Astrocyte (in vitro differentiated cells and primary cell): ENCODE results near the gene CASP12. TPM values are rescaled to one million over a fixed set of nuclear protein-coding genes. Genes with fewer than 3 reads are reported as not detected.

Experiments used
- DNase-seq: peaks from one replicate; pipeline ENCODE4 v3.0.0-alpha.2; 2010; ENCODE audit warnings: low read depth
- FAIRE-seq: peaks from 2 replicates; lab custom pipeline; 2011; peaks lifted over from hg19 to GRCh38; lab: Jason Lieb, UNC
- H2AFZ ChIP-seq: 2 replicates; pipeline ENCODE4 v1.6.0; 2012; ENCODE audit warnings: low read depth, low read length, inconsistent platforms
- H3K27ac ChIP-seq: 2 replicates; pipeline ENCODE4 v1.5.1; 2011; ENCODE audit warnings: low read depth, low read length, inconsistent platforms
- H3K27me3 ChIP-seq: 2 replicates; pipeline ENCODE4 v1.6.0; 2011; ENCODE audit warnings: low read length, inconsistent platforms; ENCODE audit not compliant: insufficient read depth
- H3K36me3 ChIP-seq: 2 replicates; pipeline ENCODE4 v1.5.1; 2011; ENCODE audit warnings: low read length, inconsistent platforms; ENCODE audit not compliant: insufficient read depth
- H3K4me1 ChIP-seq: 2 replicates; pipeline ENCODE4 v1.5.1; 2011; ENCODE audit warnings: low read length, inconsistent platforms; ENCODE audit not compliant: insufficient read depth
- H3K4me2 ChIP-seq: 2 replicates; pipeline ENCODE4 v1.6.0; 2012; ENCODE audit warnings: low read length, inconsistent platforms
- H3K4me3 ChIP-seq: 2 replicates; pipeline ENCODE4 v1.5.1; 2011; ENCODE audit warnings: low read depth, mild to moderate bottlenecking, low read length, inconsistent platforms; ENCODE audit not compliant: insufficient read depth
- H3K79me2 ChIP-seq: 2 replicates; pipeline ENCODE4 v1.6.0; 2012; ENCODE audit warnings: mild to moderate bottlenecking, low read length, inconsistent platforms; ENCODE audit not compliant: insufficient read depth
- H3K9ac ChIP-seq: 2 replicates; pipeline ENCODE4 v1.6.0; 2012; ENCODE audit warnings: mild to moderate bottlenecking, low read length, inconsistent platforms
- H3K9me3 ChIP-seq: 2 replicates; pipeline ENCODE4 v1.5.1; 2012; ENCODE audit warnings: low read depth, mild to moderate bottlenecking, low read length, inconsistent platforms; ENCODE audit not compliant: insufficient read depth
- H4K20me1 ChIP-seq: 2 replicates; pipeline ENCODE4 v1.6.0; 2012; ENCODE audit warnings: low read length, inconsistent platforms; ENCODE audit not compliant: insufficient read depth
- H3K27ac Mint-ChIP-seq: one replicate; pipeline ENCODE4 v1.8.0; 2021; ENCODE audit warnings: mild to moderate bottlenecking, mixed read lengths; ENCODE audit not compliant: unreplicated experiment
- H3K27me3 Mint-ChIP-seq: one replicate; pipeline ENCODE4 v1.8.0; 2021; ENCODE audit warnings: low read depth, mixed read lengths; ENCODE audit not compliant: unreplicated experiment
- H3K36me3 Mint-ChIP-seq: one replicate; pipeline ENCODE4 v1.8.0; 2021; ENCODE audit warnings: low read depth, mixed read lengths; ENCODE audit not compliant: unreplicated experiment
- H3K4me1 Mint-ChIP-seq: one replicate; pipeline ENCODE4 v1.8.0; 2021; ENCODE audit warnings: low read depth, mixed read lengths; ENCODE audit not compliant: unreplicated experiment
- H3K4me3 Mint-ChIP-seq: one replicate; pipeline ENCODE4 v1.8.0; 2021; ENCODE audit warnings: mild to moderate bottlenecking, moderate library complexity, mixed read lengths; ENCODE audit not compliant: unreplicated experiment
- H3K9me3 Mint-ChIP-seq: one replicate; pipeline ENCODE4 v1.8.0; 2021; ENCODE audit warnings: mild to moderate bottlenecking, mixed read lengths; ENCODE audit not compliant: unreplicated experiment
- CTCF ChIP-seq: IDR thresholded peaks from 2 replicates; pipeline ENCODE4 v1.5.1; 2011; ENCODE audit warnings: low read depth, mild to moderate bottlenecking, inconsistent platforms, low read length, moderate library complexity; ENCODE audit not compliant: insufficient read depth
- EZH2 ChIP-seq: IDR thresholded peaks from 2 replicates; pipeline ENCODE4 v1.6.1; 2012; ENCODE audit warnings: mild to moderate bottlenecking, low read length, inconsistent platforms; ENCODE audit not compliant: insufficient read depth
- total RNA-seq: library from RNA; stranded (reverse); gene quantifications from 2 replicates; pipeline ENCODE4 v1.2.1, GENCODE V29; 2021

CASP12 gene
- total RNA-seq, 1 donor from 2014 or later = not detected

DNA sequence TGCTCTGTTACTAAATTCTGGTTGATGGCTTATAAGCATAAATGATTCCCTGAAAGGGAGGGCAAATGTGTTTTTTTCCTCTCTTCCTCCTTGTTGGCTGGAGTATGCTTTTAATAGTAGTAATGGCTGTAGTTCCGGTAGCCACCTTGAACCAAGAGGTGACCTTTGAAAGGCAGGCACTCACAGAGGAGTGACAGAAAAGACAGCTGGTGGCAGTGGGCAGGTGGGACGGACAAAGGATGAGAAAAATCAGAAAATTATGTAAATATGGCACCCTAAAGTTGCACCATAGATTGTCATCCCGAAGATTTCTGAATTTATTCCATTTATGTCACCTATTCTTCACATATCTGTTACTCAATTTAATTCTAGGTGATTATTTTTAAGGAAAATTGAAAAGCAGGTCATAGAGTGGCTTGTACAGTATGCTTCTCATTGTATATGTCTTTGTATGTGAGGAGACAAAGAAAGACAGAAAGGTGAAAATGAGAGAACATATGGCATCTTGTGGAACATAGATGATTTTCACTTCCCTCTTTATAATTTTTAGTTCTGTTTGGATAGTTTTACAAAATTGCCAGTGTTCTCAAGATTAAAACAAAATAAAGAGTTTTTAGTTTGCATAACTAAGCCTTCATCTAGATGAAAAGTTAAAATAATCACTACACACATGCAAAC lies 17.0 kb downstream of the CASP12 start:
- H3K9me3 ChIP-seq = no peaks in the 10 kb centered on the region
- no peak overlapping the region for H3K27ac Mint-ChIP-seq
- no peaks in the 10 kb centered on the region for H3K4me1 Mint-ChIP-seq
- H3K4me1 ChIP-seq = no peaks in the 10 kb centered on the region
- H3K9me3 Mint-ChIP-seq = peaks cover 2% of the 10 kb centered on the region
- H3K36me3 Mint-ChIP-seq = no peaks in the 10 kb centered on the region
- TF ChIP-seq CTCF (no peak), EZH2 (no peak)
- no peak overlapping the region for H3K4me3 ChIP-seq
- no peak overlapping the region for H3K27ac ChIP-seq
- no peak for DNase-seq
- no peak overlapping the region for H3K4me3 Mint-ChIP-seq
- no peaks in the 10 kb centered on the region for H4K20me1 ChIP-seq
- no peak overlapping the region for H3K9ac ChIP-seq
- no peak overlapping the region for H2AFZ ChIP-seq
- no peaks in the 10 kb centered on the region for H3K27me3 ChIP-seq
- no peaks in the 10 kb centered on the region for H3K27me3 Mint-ChIP-seq
- no peak for FAIRE-seq
- H3K4me2 ChIP-seq = no peak overlapping the region
- no peaks in the 10 kb centered on the region for H3K79me2 ChIP-seq
- no peaks in the 10 kb centered on the region for H3K36me3 ChIP-seq

DNA sequence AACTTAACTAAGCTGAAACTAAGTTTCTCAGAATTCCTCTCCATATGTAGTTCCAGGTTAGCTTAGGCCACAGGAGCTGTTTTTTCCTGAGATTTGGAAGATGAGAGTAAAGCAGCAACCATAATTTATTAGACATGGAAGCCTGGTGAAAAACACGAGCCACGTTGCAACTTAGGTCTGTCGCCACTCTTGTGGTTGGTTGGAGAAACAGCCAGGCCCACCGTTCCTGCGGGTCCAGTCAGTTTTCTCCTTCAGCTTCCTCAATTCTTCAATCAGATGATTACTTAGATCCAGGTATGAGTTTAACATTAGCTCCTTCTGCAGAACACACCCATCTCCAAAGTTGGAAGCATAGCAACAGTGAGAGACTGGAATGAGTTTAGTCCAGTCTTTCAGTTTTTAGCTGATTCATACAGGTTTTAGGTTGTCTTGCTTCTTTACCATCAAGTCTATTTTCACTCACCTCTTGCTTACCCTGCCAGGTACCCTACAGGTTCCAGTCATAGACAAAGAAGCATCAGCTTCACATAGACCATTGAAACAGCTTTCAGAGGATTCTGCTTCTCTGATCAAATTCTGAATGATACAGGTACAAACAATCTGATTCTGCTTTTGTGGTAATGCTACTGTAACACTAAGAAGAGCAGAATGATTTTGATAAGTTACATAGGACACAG lies 18.6 kb downstream of the CASP12 start:
- Histone ChIP-seq H3K9me3 (no peaks in the 10 kb centered on the region), H3K79me2 (no peaks in the 10 kb centered on the region), H3K4me1 (no peaks in the 10 kb centered on the region), H3K27me3 (no peaks in the 10 kb centered on the region), H2AFZ (no peak overlapping the region), H3K36me3 (no peaks in the 10 kb centered on the region), H3K9ac (no peak overlapping the region), H3K4me3 (no peak overlapping the region), H4K20me1 (no peaks in the 10 kb centered on the region), H3K4me2 (no peak overlapping the region), H3K27ac (no peak overlapping the region)
- Mint-ChIP-seq H3K4me1 (no peaks in the 10 kb centered on the region), H3K36me3 (no peaks in the 10 kb centered on the region), H3K9me3 (peaks cover 2% of the 10 kb centered on the region), H3K27me3 (no peaks in the 10 kb centered on the region), H3K27ac (no peak overlapping the region), H3K4me3 (no peak overlapping the region)
- FAIRE-seq (no peak), DNase-seq (no peak)
- TF ChIP-seq EZH2 (no peak), CTCF (no peak)

DNA sequence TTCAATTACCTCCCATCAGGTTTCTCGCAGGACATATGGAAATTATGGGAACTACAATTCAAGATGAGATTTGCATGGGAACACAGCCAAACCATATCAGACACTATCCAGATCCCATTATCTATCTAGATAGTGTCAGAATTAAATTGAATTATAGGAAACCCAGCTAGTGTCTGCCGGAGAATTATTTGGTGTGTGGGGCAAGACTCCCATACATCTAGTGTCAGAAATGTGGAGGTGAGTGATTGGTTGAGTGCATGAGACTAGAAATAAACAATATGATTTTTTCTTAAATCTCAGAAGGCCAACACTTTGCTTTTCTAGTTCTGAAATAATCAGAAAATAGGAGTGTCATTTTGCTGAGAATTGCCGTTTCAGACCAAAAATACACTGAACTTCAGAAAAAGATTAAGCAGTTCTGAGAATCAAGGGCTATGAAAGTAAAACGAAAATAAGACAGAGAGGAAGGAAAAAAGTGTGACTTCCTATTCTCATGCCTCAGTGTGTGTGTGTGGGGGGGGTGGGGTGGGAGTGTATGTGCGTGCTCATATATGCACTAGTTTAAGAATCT lies 21.3 kb downstream of the CASP12 start:
- Mint-ChIP-seq H3K27ac (no peak overlapping the region), H3K4me1 (no peaks in the 10 kb centered on the region), H3K27me3 (no peaks in the 10 kb centered on the region), H3K4me3 (no peak overlapping the region), H3K36me3 (no peaks in the 10 kb centered on the region), H3K9me3 (peaks cover 2% of the 10 kb centered on the region)
- TF ChIP-seq EZH2 (no peak), CTCF (no peak)
- H3K4me1 ChIP-seq = no peaks in the 10 kb centered on the region
- no peaks in the 10 kb centered on the region for H3K27me3 ChIP-seq
- no peak overlapping the region for H3K4me2 ChIP-seq
- H3K79me2 ChIP-seq = no peaks in the 10 kb centered on the region
- no peak overlapping the region for H3K27ac ChIP-seq
- H3K36me3 ChIP-seq = no peaks in the 10 kb centered on the region
- H3K4me3 ChIP-seq = no peak overlapping the region
- DNase-seq = no peak
- FAIRE-seq = no peak
- no peaks in the 10 kb centered on the region for H4K20me1 ChIP-seq
- no peak overlapping the region for H2AFZ ChIP-seq
- H3K9ac ChIP-seq = no peak overlapping the region
- H3K9me3 ChIP-seq = no peaks in the 10 kb centered on the region
